ENCODE measurements around the gene TMEM30A. TPM values are rescaled to one million over a fixed set of nuclear protein-coding genes. Genes with fewer than 3 reads are reported as not detected.
A peak's percentile ranks its signal among the peaks of the same experiment; 100 is the strongest.

The TMEM30A gene
- 10 to 100 TPM; 56.2 to 63.9 TPM for total RNA-seq

- peaks cover 0 to 2% of the 10 kb centered on the region in 2 donors for H3K36me3 Mint-ChIP-seq (ENCODE audit: insufficient read depth in 2 of 2)
- no peaks in the 10 kb centered on the region for H3K9me3 Mint-ChIP-seq
- H3K4me3 Mint-ChIP-seq: no peak within 1 kb of the TSS
- H3K27me3 Mint-ChIP-seq (ENCODE audit: low read depth): no peaks in the 10 kb centered on the region
- no peak within 1 kb of the TSS for H3K27ac Mint-ChIP-seq
- H3K4me1 Mint-ChIP-seq (ENCODE audit: low read depth): peaks cover 32% of the 10 kb centered on the region
- peak; percentile 94 to 97 for DNase-seq
- peak; percentile 94 for ATAC-seq (replicated peaks in 1 of 2)
These were observed at the start of gene TMEM30A for GRCh38 chr6:75284632-75285282. Gene TMEM30A (minus strand): TSS chr6:75284792. CDS start chr6:75284638, 154 bp downstream.

- ATAC-seq (replicated peaks in 1 of 2) (no peak), DNase-seq (no peak)
- no peaks in the 10 kb centered on the region for H3K9me3 Mint-ChIP-seq
- peaks cover 13% of the 10 kb centered on the region for H3K27me3 Mint-ChIP-seq (ENCODE audit: low read depth)
- H3K4me3 Mint-ChIP-seq: no peak overlapping the region
- no peaks in the 10 kb centered on the region for H3K36me3 Mint-ChIP-seq (ENCODE audit: insufficient read depth in 2 of 2)
- H3K27ac Mint-ChIP-seq: no peak overlapping the region
- no peaks in the 10 kb centered on the region for H3K4me1 Mint-ChIP-seq (ENCODE audit: low read depth)
These were observed 49.1 kb upstream of the TMEM30A start for GRCh38 chr6:75333676-75334200.

- no peak for DNase-seq
- no peaks in the 10 kb centered on the region for H3K4me1 Mint-ChIP-seq (ENCODE audit: low read depth)
- no peak overlapping the region for H3K27ac Mint-ChIP-seq
- ATAC-seq (replicated peaks in 1 of 2): no peak
- H3K4me3 Mint-ChIP-seq: no peak overlapping the region
- H3K27me3 Mint-ChIP-seq (ENCODE audit: low read depth): peaks cover 12% of the 10 kb centered on the region
- H3K36me3 Mint-ChIP-seq (ENCODE audit: insufficient read depth in 2 of 2): no peaks in the 10 kb centered on the region
- H3K9me3 Mint-ChIP-seq: no peaks in the 10 kb centered on the region
These were observed 46.6 kb upstream of the TMEM30A start for GRCh38 chr6:75331151-75331550.

- H3K9me3 Mint-ChIP-seq: no peaks in the 10 kb centered on the region
- peaks cover 9% of the 10 kb centered on the region for H3K27me3 Mint-ChIP-seq (ENCODE audit: low read depth)
- no peaks in the 10 kb centered on the region for H3K36me3 Mint-ChIP-seq (ENCODE audit: insufficient read depth in 2 of 2)
- DNase-seq: no peak
- no peaks in the 10 kb centered on the region for H3K4me1 Mint-ChIP-seq (ENCODE audit: low read depth)
- no peak overlapping the region for H3K4me3 Mint-ChIP-seq
- no peak overlapping the region for H3K27ac Mint-ChIP-seq
- no peak for ATAC-seq (replicated peaks in 1 of 2)
These were observed 45.1 kb upstream of the TMEM30A start for GRCh38 chr6:75329703-75330102.

GRCh38 chr6:75327807-75328206, 43.2 kb upstream of the TMEM30A start:
- ATAC-seq (replicated peaks in 1 of 2): no peak
- Mint-ChIP-seq H3K27ac (no peak overlapping the region), H3K27me3 (ENCODE audit: low read depth) (peaks cover 6% of the 10 kb centered on the region), H3K4me3 (no peak overlapping the region), H3K4me1 (ENCODE audit: low read depth) (no peaks in the 10 kb centered on the region), H3K36me3 (ENCODE audit: insufficient read depth in 2 of 2) (no peaks in the 10 kb centered on the region), H3K9me3 (no peaks in the 10 kb centered on the region)
- DNase-seq: no peak

GRCh38 chr6:75326557-75327258, 42.1 kb upstream of the TMEM30A start:
- Mint-ChIP-seq H3K4me1 (ENCODE audit: low read depth) (no peaks in the 10 kb centered on the region), H3K27ac (no peak overlapping the region), H3K9me3 (no peaks in the 10 kb centered on the region), H3K4me3 (no peak overlapping the region), H3K36me3 (ENCODE audit: insufficient read depth in 2 of 2) (no peaks in the 10 kb centered on the region), H3K27me3 (ENCODE audit: low read depth) (peaks cover 6% of the 10 kb centered on the region)
- DNase-seq: no peak
- no peak for ATAC-seq (replicated peaks in 1 of 2)

GRCh38 chr6:75318900-75319299, 34.3 kb upstream of the TMEM30A start:
- Mint-ChIP-seq H3K36me3 (ENCODE audit: insufficient read depth in 2 of 2) (no peaks in the 10 kb centered on the region), H3K27ac (no peak overlapping the region), H3K4me1 (ENCODE audit: low read depth) (no peaks in the 10 kb centered on the region), H3K4me3 (no peak overlapping the region), H3K27me3 (ENCODE audit: low read depth) (peaks cover 10% of the 10 kb centered on the region), H3K9me3 (no peaks in the 10 kb centered on the region)
- no peak for DNase-seq
- ATAC-seq (replicated peaks in 1 of 2): no peak

GRCh38 chr6:75317503-75318206, 33.1 kb upstream of the TMEM30A start:
- Mint-ChIP-seq H3K4me3 (no peak overlapping the region), H3K27me3 (ENCODE audit: low read depth) (peaks cover 10% of the 10 kb centered on the region), H3K36me3 (ENCODE audit: insufficient read depth in 2 of 2) (no peaks in the 10 kb centered on the region), H3K4me1 (ENCODE audit: low read depth) (no peaks in the 10 kb centered on the region), H3K27ac (no peak overlapping the region), H3K9me3 (no peaks in the 10 kb centered on the region)
- ATAC-seq (replicated peaks in 1 of 2) (no peak), DNase-seq (no peak)

GRCh38 chr6:75315978-75316377, 31.4 kb upstream of the TMEM30A start:
- Mint-ChIP-seq H3K9me3 (no peaks in the 10 kb centered on the region), H3K27ac (no peak overlapping the region), H3K4me3 (no peak overlapping the region), H3K36me3 (ENCODE audit: insufficient read depth in 2 of 2) (no peaks in the 10 kb centered on the region), H3K27me3 (ENCODE audit: low read depth) (peaks cover 10% of the 10 kb centered on the region), H3K4me1 (ENCODE audit: low read depth) (no peaks in the 10 kb centered on the region)
- ATAC-seq (replicated peaks in 1 of 2) (no peak), DNase-seq (no peak)

GRCh38 chr6:75308250-75308988, 23.8 kb upstream of the TMEM30A start:
- Mint-ChIP-seq H3K27me3 (ENCODE audit: low read depth) (no peaks in the 10 kb centered on the region), H3K27ac (no peak overlapping the region), H3K36me3 (ENCODE audit: insufficient read depth in 2 of 2) (no peaks in the 10 kb centered on the region), H3K9me3 (no peaks in the 10 kb centered on the region), H3K4me3 (no peak overlapping the region), H3K4me1 (ENCODE audit: low read depth) (no peaks in the 10 kb centered on the region)
- no peak for DNase-seq
- ATAC-seq (replicated peaks in 1 of 2): no peak

GRCh38 chr6:75307364-75308004, 22.9 kb upstream of the TMEM30A start:
- no peaks in the 10 kb centered on the region for H3K27me3 Mint-ChIP-seq (ENCODE audit: low read depth)
- H3K36me3 Mint-ChIP-seq (ENCODE audit: insufficient read depth in 2 of 2): no peaks in the 10 kb centered on the region
- H3K27ac Mint-ChIP-seq: no peak overlapping the region

GRCh38 chr6:75306064-75306463, 21.5 kb upstream of the TMEM30A start:
- H3K4me1 Mint-ChIP-seq (ENCODE audit: low read depth): no peaks in the 10 kb centered on the region

More at GRCh38 chr6:75307364-75308004, 22.9 kb upstream of the TMEM30A start:
- no peak overlapping the region for H3K4me3 Mint-ChIP-seq
- H3K4me1 Mint-ChIP-seq (ENCODE audit: low read depth): no peaks in the 10 kb centered on the region
- H3K9me3 Mint-ChIP-seq: no peaks in the 10 kb centered on the region
- DNase-seq (no peak), ATAC-seq (replicated peaks in 1 of 2) (no peak)

More at GRCh38 chr6:75306064-75306463, 21.5 kb upstream of the TMEM30A start:
- H3K36me3 Mint-ChIP-seq (ENCODE audit: insufficient read depth in 2 of 2): no peaks in the 10 kb centered on the region
- H3K27me3 Mint-ChIP-seq (ENCODE audit: low read depth): no peaks in the 10 kb centered on the region
- H3K27ac Mint-ChIP-seq: no peak overlapping the region
- no peak for ATAC-seq (replicated peaks in 1 of 2)
- DNase-seq: no peak
- no peak overlapping the region for H3K4me3 Mint-ChIP-seq
- no peaks in the 10 kb centered on the region for H3K9me3 Mint-ChIP-seq

All from activated T-cell treated with anti-CD3 and anti-CD28 coated beads, Interleukin-2, amount 50 U/mL, for 72 hours (primary cell).